NCI-H460 (cell line): ENCODE results near the gene SGMS1. TPM values are rescaled to one million over a fixed set of nuclear protein-coding genes. Genes with fewer than 3 reads are reported as not detected.
A peak's percentile ranks its signal among the peaks of the same experiment; 100 is the strongest.
"Not testable (repeated sequence)": the region's sequence is repeated elsewhere in the genome, so short reads cannot be mapped to it uniquely, and the experiment has no call there.

Experiments used
- DNase-seq: peaks from one replicate; pipeline ENCODE4 v3.0.0-alpha.2; 2016; ENCODE audit warnings: low read depth; ENCODE audit errors: extremely low read depth
- total RNA-seq: library from RNA; depleted of rRNA; stranded (reverse); fragments of >200 nt; shearing (Covaris generic); gene quantifications from 2 replicates; pipeline ENCODE4 v1.2.3, GENCODE V29; 2014

The SGMS1 gene
- total RNA-seq, 1 experiment from 2014 or later = 58.7 TPM

GRCh38 chr10:50512743-50513416 is 110.9 kb downstream of the SGMS1 start:
- no peak for DNase-seq

GRCh38 chr10:50512214-50512595 is 111.6 kb downstream of the SGMS1 start:
- DNase-seq = no peak

- no peak for DNase-seq
These were observed 112.1 kb downstream of the SGMS1 start for GRCh38 chr10:50511492-50512213.

GRCh38 chr10:50510517-50511473 is 113.0 kb downstream of the SGMS1 start:
- no peak for DNase-seq

GRCh38 chr10:50508315-50509051 is 115.3 kb downstream of the SGMS1 start:
- DNase-seq = no peak

- DNase-seq = no peak
These were observed 116.7 kb downstream of the SGMS1 start for GRCh38 chr10:50506861-50507573.

GRCh38 chr10:50504389-50504788 is 119.4 kb downstream of the SGMS1 start:
- no peak for DNase-seq

GRCh38 chr10:50503661-50504320 is 120.0 kb downstream of the SGMS1 start:
- no peak for DNase-seq

GRCh38 chr10:50503156-50503555 is 120.6 kb downstream of the SGMS1 start:
- not testable (repeated sequence) for DNase-seq

- DNase-seq = no peak
These were observed 121.8 kb downstream of the SGMS1 start for GRCh38 chr10:50501924-50502452.

GRCh38 chr10:50501478-50501877 is 122.3 kb downstream of the SGMS1 start:
- peak; percentile 5 for DNase-seq

- no peak for DNase-seq
These were observed 125.3 kb downstream of the SGMS1 start for GRCh38 chr10:50498465-50498864.

GRCh38 chr10:50497758-50498157 is 126.0 kb downstream of the SGMS1 start:
- no peak for DNase-seq

- no peak for DNase-seq
These were observed 127.5 kb downstream of the SGMS1 start for GRCh38 chr10:50496228-50496627.

- DNase-seq = no peak
These were observed 133.5 kb downstream of the SGMS1 start for GRCh38 chr10:50490241-50490640.

GRCh38 chr10:50484550-50484949 is 139.2 kb downstream of the SGMS1 start:
- DNase-seq = not testable (repeated sequence)

GRCh38 chr10:50480054-50481007 is 143.4 kb downstream of the SGMS1 start:
- DNase-seq = no peak
